Right ventricle myocardium superior (tissue), 1 donor: ENCODE results near the gene GSTO2. TPM values are rescaled to one million over a fixed set of nuclear protein-coding genes. Genes with fewer than 3 reads are reported as not detected.

Experiments
- ATAC-seq: fragments of 200-7000 bp; cut with Tn5 transposase; one replicate; pipeline ENCODE4 v1.9.1; 2020; ENCODE audit warnings: mild to moderate bottlenecking; ENCODE audit not compliant: poor library complexity
- DNase-seq: peaks from one replicate; pipeline ENCODE4 v3.0.0-alpha.2; 2020
- intact Hi-C: fragments of 100-400 bp; cut with DNase I; formaldehyde crosslinking; loops from one replicate; pipeline ENCODE4 v1.11.2; 2022
- total RNA-seq: library from RNA; stranded (reverse); fragmentation: NEBNext Ultra II Directional; extraction: Animal tissue kit (Norgen Biotek cat#: 25700); gene quantifications from one replicate; pipeline ENCODE4 v1.2.1, GENCODE V29; 2021
- donor health status: DM: no; HTN: yes; CAD: no; lungs with severe emphysema.

The GSTO2 gene
- total RNA-seq, 1 donor from 2014 or later: 1.0 TPM

DNA sequence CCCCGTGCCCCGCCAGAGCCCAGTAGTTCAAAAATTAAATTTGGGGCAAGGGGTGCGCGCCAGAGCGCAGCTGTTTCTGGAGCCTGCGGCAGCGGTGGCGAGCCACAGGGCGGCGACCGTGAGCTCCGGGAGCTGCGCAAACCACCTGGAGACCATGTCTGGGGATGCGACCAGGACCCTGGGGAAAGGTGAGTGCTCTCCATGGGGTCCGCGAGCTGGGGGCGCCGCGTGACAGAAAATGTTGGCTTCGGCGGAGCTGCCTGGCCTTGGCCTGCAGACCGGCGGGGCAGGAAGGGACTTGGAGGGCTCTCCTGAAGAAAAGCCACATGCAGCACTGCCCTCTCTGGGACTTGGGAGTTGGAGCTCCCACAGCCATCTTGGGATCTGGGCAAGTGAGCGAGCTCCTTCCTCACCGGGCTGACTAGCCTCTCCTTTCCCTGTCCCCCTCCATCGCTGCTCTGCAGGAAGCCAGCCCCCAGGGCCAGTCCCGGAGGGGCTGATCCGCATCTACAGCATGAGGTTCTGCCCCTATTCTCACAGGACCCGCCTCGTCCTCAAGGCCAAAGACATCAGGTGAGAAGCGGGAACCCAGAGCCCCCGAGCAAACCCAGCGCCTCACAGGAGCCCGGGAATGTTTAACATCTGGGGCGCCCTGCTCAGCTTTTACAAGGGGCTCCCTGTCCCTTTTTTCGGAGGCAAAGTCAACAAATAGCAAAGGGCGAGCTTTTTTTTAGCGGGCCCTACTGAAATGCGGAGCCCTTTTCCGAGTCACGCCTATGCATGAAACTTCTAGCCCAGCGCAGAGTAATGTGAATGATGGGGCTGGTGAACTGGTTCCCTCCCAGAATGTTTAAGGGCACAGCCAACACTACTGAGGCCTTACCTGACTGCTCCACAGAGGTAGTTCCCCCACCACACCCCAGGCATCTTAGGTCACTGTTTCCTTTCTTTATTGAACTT lies 6.1 kb downstream of the GSTO2 start:
- peak; percentile 78 for ATAC-seq
- DNase-seq: peak; percentile 60
- intact Hi-C loops: no loop called here

DNA sequence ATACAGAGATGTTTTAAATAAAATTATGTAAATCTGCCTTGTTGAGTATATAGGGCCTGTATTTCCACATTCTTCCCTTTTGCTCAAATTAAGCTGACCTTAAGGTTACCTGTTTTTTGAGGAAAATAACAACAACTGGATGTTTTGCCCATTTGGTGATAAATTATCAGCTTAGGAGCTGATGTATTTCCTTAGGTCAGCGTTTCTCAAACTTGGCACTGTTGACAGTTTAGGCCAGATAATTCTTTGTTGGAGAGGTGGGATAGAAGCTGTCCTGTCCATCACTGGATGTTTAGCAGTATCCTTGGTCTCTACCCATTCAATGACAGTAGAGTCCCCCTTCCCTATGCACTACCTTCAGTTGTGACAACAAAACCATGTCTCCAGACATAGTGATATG lies 7.2 kb downstream of the GSTO2 start:
- ATAC-seq: no peak
- no peak for DNase-seq
- intact Hi-C loops: no loop called here

DNA sequence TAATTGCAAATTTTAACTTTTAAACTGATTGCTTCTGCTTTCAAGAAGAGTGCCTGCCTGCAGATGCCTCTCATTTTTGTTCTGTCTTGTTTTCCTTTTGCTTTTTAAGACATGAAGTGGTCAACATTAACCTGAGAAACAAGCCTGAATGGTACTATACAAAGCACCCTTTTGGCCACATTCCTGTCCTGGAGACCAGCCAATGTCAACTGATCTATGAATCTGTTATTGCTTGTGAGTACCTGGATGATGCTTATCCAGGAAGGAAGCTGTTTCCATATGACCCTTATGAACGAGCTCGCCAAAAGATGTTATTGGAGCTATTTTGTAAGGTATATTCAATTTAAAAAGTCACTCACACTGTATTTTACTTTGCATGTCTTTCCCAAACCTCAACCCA lies 8.8 kb downstream of the GSTO2 start:
- ATAC-seq (no peak), DNase-seq (no peak)
- intact Hi-C loops: no loop called here

DNA sequence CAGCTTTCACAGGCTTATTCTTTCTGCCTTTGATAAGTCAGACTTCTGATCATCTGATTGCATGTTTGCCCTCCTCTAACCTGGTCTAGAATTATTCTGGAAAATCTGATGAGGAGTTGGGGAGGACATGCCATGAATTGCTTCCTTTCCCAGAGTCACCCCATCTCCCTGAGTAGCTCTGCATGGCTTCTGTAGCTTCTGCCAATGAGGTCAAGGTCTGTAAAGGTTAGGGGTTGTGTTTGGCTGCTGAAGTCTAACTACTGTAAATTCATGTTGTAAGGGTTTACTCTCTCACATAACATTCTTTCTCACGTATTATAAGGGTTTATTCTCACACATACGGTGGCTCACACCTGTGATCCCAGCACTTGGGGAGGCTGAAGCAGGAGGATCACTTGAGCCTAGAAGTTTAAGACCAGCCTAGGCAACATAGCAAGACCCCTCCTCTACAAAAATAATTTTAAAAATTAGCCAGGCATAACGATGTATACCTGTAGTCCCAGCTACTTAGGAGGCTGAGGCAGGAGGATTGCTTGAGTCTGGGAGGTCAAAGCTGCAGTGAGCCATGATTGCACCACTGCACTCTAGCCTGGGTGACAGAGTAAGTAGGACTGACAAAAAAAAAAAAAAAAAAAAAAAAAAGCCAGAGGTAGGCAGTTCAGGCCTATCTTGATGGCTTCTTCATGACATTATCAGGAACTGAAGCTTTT lies 10.7 kb downstream of the GSTO2 start:
- no peak for ATAC-seq
- DNase-seq: no peak
- intact Hi-C loops: no loop called here

DNA sequence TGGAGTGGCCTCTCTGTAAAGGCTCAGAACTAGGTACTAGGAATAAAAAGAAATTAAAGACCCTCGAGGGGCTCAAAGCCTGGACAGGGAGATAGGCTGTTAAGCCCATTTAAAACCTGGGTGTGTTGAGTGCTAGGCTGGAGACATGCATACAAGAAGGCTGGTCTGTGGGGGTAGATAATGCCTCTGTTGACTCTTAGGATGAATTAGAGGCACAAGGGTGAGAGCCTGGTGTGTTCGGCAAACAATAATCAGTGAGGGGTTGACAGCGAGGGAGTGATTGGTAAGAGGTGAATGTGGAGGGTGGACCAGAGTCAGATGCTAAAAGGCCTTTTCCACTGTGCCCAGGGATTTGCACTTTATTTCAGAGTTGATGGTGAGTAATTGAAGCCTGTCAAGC lies 12.7 kb downstream of the GSTO2 start:
- intact Hi-C loops: no loop called here
- no peak for ATAC-seq
- DNase-seq: no peak

DNA sequence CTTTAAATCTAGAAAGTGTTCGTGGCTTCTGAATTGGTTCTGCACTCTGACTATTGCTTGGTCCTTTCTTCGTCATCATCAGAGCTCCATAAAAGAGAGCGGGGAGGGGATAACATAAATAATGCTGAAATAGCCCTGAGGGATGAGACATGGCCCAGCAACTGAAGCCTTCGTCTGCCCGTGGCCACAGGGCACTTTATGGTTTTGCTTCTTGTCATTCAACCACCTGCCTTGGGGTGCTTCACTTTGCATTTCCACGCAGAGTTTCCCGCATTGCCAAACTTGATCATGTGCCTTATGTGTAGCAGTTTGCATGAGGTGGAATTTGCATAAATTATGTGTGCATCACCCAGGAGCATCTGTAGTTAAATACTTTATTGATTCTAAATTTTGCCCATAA lies 15.9 kb downstream of the GSTO2 start:
- intact Hi-C loops: no loop called here
- DNase-seq: no peak
- no peak for ATAC-seq

DNA sequence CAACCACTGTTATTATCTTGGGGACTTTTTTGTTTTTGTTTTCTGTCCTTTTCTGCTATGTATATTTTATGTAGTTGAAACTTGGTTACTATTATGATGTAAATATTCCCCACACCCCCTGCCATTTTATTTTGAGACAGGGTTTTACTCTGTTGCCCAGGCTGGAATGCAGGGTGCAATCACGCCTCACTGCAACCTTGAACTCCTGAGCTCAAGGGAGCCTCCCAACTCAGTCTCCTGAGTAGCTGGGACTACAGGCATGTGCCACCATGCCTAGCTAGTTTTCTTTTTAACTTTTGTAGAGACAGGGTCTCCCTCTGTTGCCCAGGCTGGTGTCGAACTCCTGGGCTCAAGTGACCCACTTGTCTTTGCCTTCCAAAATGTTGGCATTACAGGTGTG lies 18.0 kb downstream of the GSTO2 start:
- ATAC-seq (no peak), DNase-seq (no peak)

DNA sequence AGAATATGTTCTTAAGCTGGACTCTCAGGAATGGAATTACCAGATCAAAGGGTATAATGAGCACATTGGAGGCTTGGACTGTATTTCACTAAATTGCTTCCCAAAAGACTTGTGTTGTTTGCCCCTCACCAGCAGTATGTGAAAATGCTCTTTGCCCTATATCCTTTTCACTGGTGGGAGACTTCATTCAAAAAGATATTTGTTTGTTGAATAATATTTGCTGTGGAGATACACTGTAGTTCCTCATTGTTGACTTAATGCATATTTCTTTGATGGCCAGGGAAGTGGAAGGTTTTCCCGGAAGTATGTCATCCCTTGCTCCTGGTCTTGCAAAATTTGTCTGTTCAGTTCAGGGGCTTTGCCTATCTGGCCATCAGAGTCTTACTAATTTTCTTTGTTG lies 19.4 kb downstream of the GSTO2 start:
- DNase-seq (no peak), ATAC-seq (no peak)
- intact Hi-C loops: no loop called here

More for the DNA sequence above, 18.0 kb downstream of the GSTO2 start:
- intact Hi-C loops: no loop called here

DNA sequence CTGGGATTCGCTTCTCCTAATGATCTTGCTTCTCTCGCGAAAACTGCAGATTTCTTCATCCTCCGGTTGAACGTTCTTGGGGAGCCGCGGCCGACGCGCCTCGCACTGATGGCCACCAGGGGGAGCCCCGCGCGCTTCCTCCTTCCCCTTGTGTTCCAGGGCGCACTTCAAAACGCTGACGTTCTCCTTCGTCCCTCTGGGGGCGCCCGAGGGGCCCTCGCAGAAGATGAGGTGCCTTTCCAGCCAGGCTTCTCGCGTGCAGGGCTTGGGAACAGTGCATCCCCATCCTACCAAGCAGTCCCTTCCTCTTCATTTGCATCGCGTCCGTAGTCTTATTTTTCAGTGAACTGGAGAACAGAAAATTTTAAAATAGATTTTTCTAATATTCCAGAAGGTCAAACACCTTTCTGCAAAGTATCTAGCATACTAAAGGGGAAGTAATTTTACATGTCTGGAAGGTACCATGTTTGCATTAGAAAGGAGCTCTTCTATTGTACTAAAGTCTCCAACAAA lies 22.5 kb downstream of the GSTO2 start:
- intact Hi-C loops: loop anchor here (2.0 kb wide), 1 partner anchor 59 kb away; no protein-coding TSS in a partner anchor
- ATAC-seq (peak; percentile 97), DNase-seq (peak; percentile 95)

DNA sequence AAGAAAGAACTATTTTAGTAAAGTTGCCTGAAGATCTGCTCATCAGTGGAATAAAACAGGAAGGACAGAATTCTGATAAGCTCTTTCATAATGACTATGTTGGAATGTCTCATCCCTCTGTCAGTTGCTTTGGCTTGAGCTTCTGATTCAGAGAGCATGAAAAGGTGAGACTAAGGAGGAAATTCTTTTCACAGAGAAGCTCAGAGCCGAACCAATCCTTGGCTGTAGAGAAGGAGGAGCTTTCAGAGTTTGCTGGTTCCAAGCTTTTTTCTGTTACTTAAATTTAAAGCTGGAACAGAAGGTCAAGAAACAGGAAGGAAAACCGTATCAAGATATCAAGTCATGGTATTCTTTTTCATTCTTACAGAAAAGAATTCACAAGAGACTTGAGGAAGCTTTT lies 24.0 kb downstream of the GSTO2 start:
- ATAC-seq (no peak), DNase-seq (no peak)
- intact Hi-C loops: no loop called here

DNA sequence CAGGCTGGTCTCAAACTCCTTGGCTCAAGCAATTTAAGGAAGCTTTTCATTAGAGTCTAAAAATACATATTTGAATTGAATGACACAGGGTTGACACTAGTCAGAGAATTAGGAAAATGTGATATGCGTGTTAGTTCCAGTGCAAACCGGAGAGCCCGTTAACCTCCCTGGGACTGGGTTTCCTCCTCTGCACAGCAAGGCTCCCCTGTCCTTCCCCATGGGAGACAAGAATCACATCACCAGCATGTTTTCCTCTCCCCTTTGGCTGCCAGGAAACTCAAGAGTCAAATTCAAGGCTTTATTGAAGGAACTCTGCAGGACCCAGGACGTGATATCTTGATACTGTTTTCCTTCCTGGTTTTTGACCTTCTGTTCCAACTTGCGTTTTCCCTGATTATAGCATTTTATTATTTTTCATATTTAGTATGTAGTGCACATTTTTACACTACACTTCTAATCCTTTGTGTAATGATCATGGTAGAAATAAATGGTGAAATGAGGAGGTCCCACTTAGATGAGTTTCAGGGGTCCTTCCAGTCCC lies 24.9 kb downstream of the GSTO2 start:
- intact Hi-C loops: no loop called here
- ATAC-seq (no peak), DNase-seq (no peak)

DNA sequence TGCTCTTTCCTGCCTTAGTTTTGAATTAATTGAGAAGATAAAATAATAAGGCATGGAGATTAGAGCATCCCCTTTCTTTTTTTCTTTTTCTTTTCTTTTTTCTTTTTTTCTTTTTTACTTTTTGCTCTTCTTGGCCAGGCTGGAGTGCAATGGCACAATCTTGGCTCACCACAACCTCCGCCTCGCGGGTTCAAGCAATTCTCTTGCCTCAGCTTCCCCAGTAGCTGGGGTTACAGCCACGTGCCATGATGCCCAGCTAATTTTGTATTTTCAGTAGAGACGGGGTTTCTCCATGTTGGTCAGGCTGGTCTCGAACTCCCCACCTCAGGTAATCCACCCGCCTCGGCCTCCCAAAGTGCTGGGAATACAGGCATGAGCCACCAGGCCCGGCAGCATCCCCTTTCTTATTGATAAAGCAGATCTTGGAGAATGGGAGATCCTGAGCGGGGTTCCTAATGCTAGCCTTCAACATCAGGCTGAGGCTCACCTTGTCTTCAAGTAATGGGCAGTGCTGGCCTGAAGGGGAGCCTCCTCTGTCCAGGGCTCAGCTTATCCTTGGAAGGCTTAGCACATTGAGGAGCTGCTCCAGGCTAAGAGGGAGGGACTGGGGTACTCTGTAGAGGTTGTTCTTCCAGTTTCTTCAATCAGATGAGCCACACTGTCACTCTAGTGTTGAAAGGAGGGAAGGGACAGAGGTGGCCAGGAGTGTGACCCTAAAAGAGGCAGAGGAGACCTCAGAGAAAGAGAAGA lies 27.9 kb downstream of the GSTO2 start:
- intact Hi-C loops: no loop called here
- DNase-seq (no peak), ATAC-seq (no peak)

DNA sequence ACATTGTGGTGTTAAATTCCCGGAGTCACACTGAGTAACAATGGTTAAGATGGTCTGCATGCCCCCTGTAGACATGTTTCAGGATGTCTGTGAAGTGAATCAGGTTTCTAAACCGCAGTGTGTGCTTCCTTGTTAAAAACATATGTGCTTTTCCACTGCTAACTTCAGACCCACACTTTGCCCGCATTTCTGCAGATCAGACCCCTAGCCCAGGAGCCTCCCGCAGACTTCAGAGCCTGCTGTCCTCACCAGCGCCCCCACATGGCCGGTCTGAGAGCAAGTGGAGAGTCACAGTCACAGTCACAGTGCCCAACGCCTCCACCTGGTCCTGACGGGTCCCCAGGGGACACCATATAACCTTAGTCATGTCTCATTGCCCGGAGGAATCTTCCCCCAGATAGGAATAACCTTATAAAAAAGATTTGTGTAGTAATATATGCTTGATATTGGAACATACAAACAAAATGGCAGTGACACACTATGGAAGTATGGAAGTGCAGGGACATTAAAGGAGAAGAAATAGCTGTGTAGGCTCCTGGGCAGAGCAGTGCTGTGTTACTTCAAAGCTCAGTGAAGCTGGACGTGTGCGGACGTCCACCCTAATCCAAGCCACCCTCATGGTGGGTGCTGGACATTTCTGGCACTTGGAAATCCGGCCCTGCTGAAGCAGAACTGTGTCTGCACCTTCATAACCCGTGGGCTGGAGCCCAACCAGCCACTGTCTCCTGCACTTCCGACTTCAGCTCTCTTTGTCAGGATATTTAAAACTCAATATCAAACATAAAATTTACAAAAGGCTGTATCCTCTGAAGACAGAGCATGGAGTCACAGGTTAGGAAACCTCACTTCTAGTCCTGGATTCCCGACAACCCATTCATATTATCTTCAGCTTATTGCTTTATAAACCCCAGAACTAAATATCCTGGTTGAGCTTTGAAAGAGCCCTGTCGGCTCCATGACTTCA lies 29.0 kb downstream of the GSTO2 start:
- no peak for ATAC-seq

DNA sequence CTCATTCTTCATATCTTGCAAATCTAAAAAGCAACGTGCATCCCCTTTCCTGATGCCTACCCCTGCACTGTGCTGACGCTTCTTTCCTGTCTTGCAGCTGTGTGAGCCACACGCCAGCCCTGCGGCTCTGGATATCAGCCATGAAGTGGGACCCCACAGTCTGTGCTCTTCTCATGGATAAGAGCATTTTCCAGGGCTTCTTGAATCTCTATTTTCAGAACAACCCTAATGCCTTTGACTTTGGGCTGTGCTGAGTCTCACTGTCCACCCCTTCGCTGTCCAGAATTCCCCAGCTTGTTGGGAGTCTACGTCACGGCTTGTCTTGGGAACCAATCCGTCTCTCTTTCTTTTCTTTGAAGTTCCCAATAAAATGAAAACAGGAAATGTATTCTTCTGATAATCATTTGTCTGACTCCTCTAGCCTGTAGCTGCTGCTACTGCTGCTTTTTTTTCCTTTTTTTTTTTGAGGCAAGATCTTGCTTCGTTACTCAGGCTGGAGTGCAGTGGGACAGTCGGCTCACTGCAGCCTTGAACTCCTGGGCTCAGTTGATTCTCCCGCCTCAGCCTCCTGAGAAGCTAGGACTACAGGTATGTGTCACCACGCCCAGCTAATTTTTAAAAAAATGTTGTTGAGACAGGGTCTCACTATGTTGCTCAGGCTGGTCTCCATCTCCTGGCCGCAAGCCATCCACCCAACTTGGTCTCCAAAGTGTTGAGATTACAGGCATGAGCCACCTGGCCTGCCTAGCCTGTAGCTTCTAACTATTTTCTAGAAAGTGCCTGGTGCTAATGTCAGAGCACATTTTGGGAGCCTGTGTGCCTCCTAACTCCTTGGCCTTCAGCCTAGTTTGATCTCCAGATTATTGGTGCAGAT lies 30.3 kb downstream of the GSTO2 start:
- no peak for DNase-seq
- ATAC-seq: no peak
- intact Hi-C loops: no loop called here

More for the DNA sequence above, 29.0 kb downstream of the GSTO2 start:
- intact Hi-C loops: no loop called here
- no peak for DNase-seq

DNA sequence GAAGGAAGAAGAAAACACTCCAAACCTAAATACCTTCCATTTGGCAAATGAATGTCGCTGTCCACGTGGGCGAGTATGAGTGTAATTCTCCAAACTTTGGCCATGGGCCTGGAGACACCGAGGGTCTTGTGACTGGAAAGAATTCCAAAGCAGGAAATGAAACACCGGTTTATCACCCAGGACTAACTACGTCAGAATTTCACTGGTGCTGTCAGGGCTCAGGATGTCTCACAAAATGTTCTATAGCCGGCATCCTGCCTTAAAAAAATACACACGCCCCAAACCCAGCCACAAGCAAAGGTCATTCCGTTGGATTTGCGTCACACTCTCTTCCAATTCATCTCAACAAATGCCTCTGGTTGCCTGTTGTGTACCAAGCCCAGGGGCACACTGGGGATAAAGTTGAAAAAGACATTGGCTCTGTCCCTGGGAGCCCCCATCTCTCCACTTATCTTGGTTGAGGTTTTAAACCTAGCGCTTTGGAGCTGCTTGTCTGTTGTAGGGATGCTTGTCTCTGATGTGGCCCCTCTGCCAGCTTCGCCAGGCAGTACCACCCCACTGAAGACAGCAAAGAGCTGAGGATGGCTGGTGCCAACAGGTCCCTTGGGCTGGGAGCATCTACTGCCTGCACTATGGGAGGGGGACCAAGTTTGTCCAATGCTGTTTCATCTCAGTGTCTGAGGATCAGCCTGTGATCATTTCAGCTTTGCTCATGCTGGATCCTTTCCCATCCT lies 31.2 kb downstream of the GSTO2 start:
- DNase-seq (no peak), ATAC-seq (peak; percentile 45)
- intact Hi-C loops: loop anchor here (5.0 kb wide), 1 partner anchor 37 kb away; the partner anchor contains the start of gene ITPRIP

DNA sequence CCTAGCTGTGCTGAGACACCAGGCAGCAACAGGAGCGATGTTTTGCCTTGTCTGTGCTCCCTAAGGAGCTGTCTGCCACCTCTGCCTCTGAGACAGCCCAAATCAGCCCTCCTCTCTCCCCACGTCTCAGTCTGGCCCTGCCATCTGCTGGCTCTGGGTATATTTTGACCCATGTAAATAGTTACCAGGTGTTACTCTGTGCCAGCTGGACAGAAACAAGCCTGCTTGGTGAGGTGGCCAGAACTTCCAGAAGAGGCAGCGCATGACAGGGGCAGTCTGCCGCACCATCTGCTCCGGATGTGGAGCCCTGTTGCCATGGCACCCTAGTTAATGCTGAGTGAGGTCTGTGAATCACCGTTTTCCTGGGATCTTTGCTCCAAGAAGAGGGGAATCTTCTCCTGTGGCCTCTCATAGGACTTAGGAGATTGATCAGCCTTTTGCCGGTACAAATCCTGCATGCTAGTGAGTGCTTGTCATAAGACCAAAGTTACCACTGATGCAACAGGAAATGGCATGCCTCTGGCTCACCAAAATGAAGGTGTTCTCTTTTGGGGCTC lies 31.8 kb downstream of the GSTO2 start:
- intact Hi-C loops: loop anchor here (5.0 kb wide), 1 partner anchor 36 kb away; the partner anchor contains the start of gene ITPRIP
- ATAC-seq: peak; percentile 79

More for the DNA sequence above, 31.8 kb downstream of the GSTO2 start:
- DNase-seq: peak; percentile 79
